ENCODE measurements around the gene LONP2. TPM values are rescaled to one million over a fixed set of nuclear protein-coding genes. Genes with fewer than 3 reads are reported as not detected.

The LONP2 gene
- polyA plus RNA-seq, 3 donors: 21.5 to 35.6 (median 26.0) TPM

- Mint-ChIP-seq H3K4me1 (peaks cover 13% of the 10 kb centered on the region), H3K27ac (peak overlapping the region in 5 of 7 donors; percentile 24 to 71 (median 62)), H3K36me3 (peaks cover 63 to 75% of the 10 kb centered on the region in 2 donors), H3K4me3 (no peak overlapping the region), H3K27me3 (ENCODE audit: low read depth in 3 of 3) (no peaks in the 10 kb centered on the region), H3K9me3 (peaks cover 0 to 2% (median 0%) of the 10 kb centered on the region in 7 donors)
- Histone ChIP-seq H3K4me1 (ENCODE audit: control insufficient read depth in 1 of 2, insufficient read depth in 2 of 2, low read length in 2 of 2) (no peaks in the 10 kb centered on the region), H3K27ac (ENCODE audit: low read depth in 1 of 2, low read length in 2 of 2) (peak overlapping the region in 1 of 2 donors; percentile 28), H4K20me1 (ENCODE audit: insufficient read depth, low read length) (peaks cover 22% of the 10 kb centered on the region), H3K27me3 (ENCODE audit: control insufficient read depth in 2 of 2, insufficient read depth in 2 of 2, low read length in 2 of 2) (no peaks in the 10 kb centered on the region), H3K9ac (ENCODE audit: insufficient read depth, low read length, poor library complexity, severe bottlenecking) (no peak overlapping the region), H3K4me3 (replicated peaks in 1 of 3; ENCODE audit: low read depth in 2 of 3, low read length in 3 of 3) (no peak overlapping the region), H3K9me3 (replicated peaks in 1 of 2; ENCODE audit: control insufficient read depth in 1 of 2, insufficient read depth in 1 of 2, low read length in 2 of 2) (no peaks in the 10 kb centered on the region), H3K4me2 (replicated peaks; ENCODE audit: extremely low read depth, low read length, poor library complexity, severe bottlenecking) (no peak overlapping the region), H2AFZ (ENCODE audit: insufficient read depth, low read depth, low read length, poor library complexity, severe bottlenecking) (no peak overlapping the region), H3K79me2 (ENCODE audit: insufficient read depth, low read length) (peaks cover 5% of the 10 kb centered on the region), H3K36me3 (replicated peaks in 1 of 2; ENCODE audit: control insufficient read depth in 1 of 2, insufficient read depth in 2 of 2, low read length in 2 of 2) (peaks cover 49 to 73% of the 10 kb centered on the region in 2 donors)
- no peak for DNase-seq
- TF ChIP-seq CTCF (IDR thresholded peaks at IDR 0.05): no peak
- WGBS (ENCODE audit: insufficient coverage): no CpG with 5 or more reads among the region's 3 CpGs
- intact Hi-C loops (cut with micrococcal nuclease): loop anchor here (5.0 kb wide), 3 partner anchors 37 to 282 kb away; partner anchors contain the start of gene SIAH1 (in 1 of the 2)
Measured at GRCh38 chr16:48350736-48351135, 106.6 kb downstream of the LONP2 start.

- no peaks in the 10 kb centered on the region for H3K9me3 Mint-ChIP-seq
- H3K36me3 Mint-ChIP-seq: peaks cover 66 to 72% of the 10 kb centered on the region in 2 donors
- Histone ChIP-seq H3K4me3 (replicated peaks in 1 of 3; ENCODE audit: low read depth in 2 of 3, low read length in 3 of 3) (no peak overlapping the region), H3K27me3 (ENCODE audit: control insufficient read depth in 2 of 2, insufficient read depth in 2 of 2, low read length in 2 of 2) (no peaks in the 10 kb centered on the region), H3K27ac (ENCODE audit: low read depth in 1 of 2, low read length in 2 of 2) (peak overlapping the region in 1 of 2 donors; percentile 15), H3K79me2 (ENCODE audit: insufficient read depth, low read length) (peaks cover 23% of the 10 kb centered on the region), H3K4me1 (ENCODE audit: control insufficient read depth in 1 of 2, insufficient read depth in 2 of 2, low read length in 2 of 2) (no peaks in the 10 kb centered on the region), H4K20me1 (ENCODE audit: insufficient read depth, low read length) (peaks cover 34% of the 10 kb centered on the region), H3K36me3 (replicated peaks in 1 of 2; ENCODE audit: control insufficient read depth in 1 of 2, insufficient read depth in 2 of 2, low read length in 2 of 2) (peaks cover 53 to 81% of the 10 kb centered on the region in 2 donors), H3K9me3 (replicated peaks in 1 of 2; ENCODE audit: control insufficient read depth in 1 of 2, insufficient read depth in 1 of 2, low read length in 2 of 2) (no peaks in the 10 kb centered on the region), H3K9ac (ENCODE audit: insufficient read depth, low read length, poor library complexity, severe bottlenecking) (no peak overlapping the region), H3K4me2 (replicated peaks; ENCODE audit: extremely low read depth, low read length, poor library complexity, severe bottlenecking) (no peak overlapping the region), H2AFZ (ENCODE audit: insufficient read depth, low read depth, low read length, poor library complexity, severe bottlenecking) (no peak overlapping the region)
- H3K4me3 Mint-ChIP-seq: no peak overlapping the region
- peaks cover 8% of the 10 kb centered on the region for H3K4me1 Mint-ChIP-seq
- peak overlapping the region in 4 of 7 donors; percentile 12 to 68 (median 50) for H3K27ac Mint-ChIP-seq
- intact Hi-C loops (cut with micrococcal nuclease): loop anchor here (2.0 to 5.0 kb wide), 5 partner anchors 34 to 279 kb away; partner anchors contain the start of gene SIAH1 (in 1 of the 2)
- TF ChIP-seq CTCF (IDR thresholded peaks at IDR 0.05): no peak
- peak in 1 of 3 donors; percentile 50 for DNase-seq
- no peaks in the 10 kb centered on the region for H3K27me3 Mint-ChIP-seq (ENCODE audit: low read depth in 3 of 3)
- whole genome bisulfite sequencing (ENCODE audit: insufficient coverage): 95% methylated on average over 3 of the region's 7 CpGs
Measured at GRCh38 chr16:48352648-48353390, 108.7 kb downstream of the LONP2 start.
